ENCODE data around the gene KLHL11. TPM values are rescaled to one million over a fixed set of nuclear protein-coding genes. Genes with fewer than 3 reads are reported as not detected.

Gene KLHL11
- 7.6 and 9.3 TPM in 2 replicates for polyA plus RNA-seq (2011; rRNA removed)
- 28.0 and 39.1 TPM in 2 replicates for polyA minus RNA-seq (2011; rRNA and poly(A)+ RNA removed)

GRCh38 chr17:41864836-41865595, at the start of gene KLHL11:
TSS of gene KLHL11 (minus strand) at chr17:41865423. CDS start at chr17:41865370, 53 bp downstream.
- POLR2A ChIA-PET, result interaction anchor here (0.6 to 2.5 kb wide), 12 partner anchors 12 to 177 kb away, joined by 3 to 12 read pairs (median 4); partner anchors contain the start of genes ACLY, HAP1, ODAD4 and P3H4
- no peak for TF ChIP-seq CTCF (IDR thresholded peaks at IDR 0.05; ENCODE audit: low read depth, low read length)
- no peaks in the 10 kb centered on the region for H3K27me3 ChIP-seq (ENCODE audit: control insufficient read depth, insufficient read depth, low read length)
- H3K4me3 ChIP-seq (ENCODE audit: low read depth, low read length), result peak within 1 kb of the TSS; percentile 94
- peak; percentile 45 for DNase-seq (ENCODE audit: low read depth, low spot score)
- CTCF ChIA-PET, result interaction anchor here (0.6 to 1.3 kb wide), 3 partner anchors 37 to 169 kb away, joined by 3 to 5 read pairs (median 3); partner anchors contain the start of gene JUP
- no peaks in the 10 kb centered on the region; the same call in 1 of the 2 replicates for H3K9me3 ChIP-seq (ENCODE audit: control insufficient read depth, insufficient read depth, low read length)
- peak within 1 kb of the TSS; percentile 75 for H3K27ac ChIP-seq (ENCODE audit: low read depth, low read length)

- Histone ChIP-seq H3K27me3 (ENCODE audit: control insufficient read depth, insufficient read depth, low read length) (no peaks in the 10 kb centered on the region), H3K9me3 (ENCODE audit: control insufficient read depth, insufficient read depth, low read length) (no peaks in the 10 kb centered on the region; the same call in 1 of the 2 replicates), H3K27ac (ENCODE audit: low read depth, low read length) (peak overlapping the region; percentile 21), H3K4me3 (ENCODE audit: low read depth, low read length) (no peak overlapping the region)
- TF ChIP-seq CTCF (IDR thresholded peaks at IDR 0.05; ENCODE audit: low read depth, low read length), result no peak
- CTCF ChIA-PET, result interaction anchor here (1.3 kb wide), 1 partner anchor 219 kb away, joined by 3 read pairs; no protein-coding TSS in a partner anchor
- POLR2A ChIA-PET, result no interaction called here
- no peak for DNase-seq (ENCODE audit: low read depth, low spot score)
These were observed 49.8 kb upstream of the KLHL11 start for GRCh38 chr17:41915020-41915419.

- ChIA-PET CTCF (interaction anchor here (1.3 kb wide), 1 partner anchor 218 kb away, joined by 3 read pairs; no protein-coding TSS in a partner anchor), POLR2A (no interaction called here)
- Histone ChIP-seq H3K9me3 (ENCODE audit: control insufficient read depth, insufficient read depth, low read length) (no peaks in the 10 kb centered on the region; the same call in 1 of the 2 replicates), H3K27ac (ENCODE audit: low read depth, low read length) (peak overlapping the region; percentile 11), H3K27me3 (ENCODE audit: control insufficient read depth, insufficient read depth, low read length) (no peaks in the 10 kb centered on the region), H3K4me3 (ENCODE audit: low read depth, low read length) (no peak overlapping the region)
- TF ChIP-seq CTCF (IDR thresholded peaks at IDR 0.05; ENCODE audit: low read depth, low read length), result no peak
- DNase-seq (ENCODE audit: low read depth, low spot score), result no peak
These were observed 49.1 kb upstream of the KLHL11 start for GRCh38 chr17:41914358-41914766.

- DNase-seq (ENCODE audit: low read depth, low spot score), result no peak
- H3K27ac ChIP-seq (ENCODE audit: low read depth, low read length), result peak overlapping the region; percentile 31
- no peak overlapping the region for H3K4me3 ChIP-seq (ENCODE audit: low read depth, low read length)
- POLR2A ChIA-PET, result no interaction called here
- H3K27me3 ChIP-seq (ENCODE audit: control insufficient read depth, insufficient read depth, low read length), result no peaks in the 10 kb centered on the region
- CTCF ChIA-PET, result interaction anchor here (1.3 kb wide), 1 partner anchor 218 kb away, joined by 3 read pairs; no protein-coding TSS in a partner anchor
- H3K9me3 ChIP-seq (ENCODE audit: control insufficient read depth, insufficient read depth, low read length), result no peaks in the 10 kb centered on the region; the same call in 1 of the 2 replicates
- no peak for TF ChIP-seq CTCF (IDR thresholded peaks at IDR 0.05; ENCODE audit: low read depth, low read length)
These were observed 48.6 kb upstream of the KLHL11 start for GRCh38 chr17:41913798-41914197.

GRCh38 chr17:41912925-41913324, 47.7 kb upstream of the KLHL11 start:
- TF ChIP-seq CTCF (IDR thresholded peaks at IDR 0.05; ENCODE audit: low read depth, low read length), result peak; percentile 29; the same call in 1 of the 2 replicates
- Histone ChIP-seq H3K4me3 (ENCODE audit: low read depth, low read length) (no peak overlapping the region), H3K27ac (ENCODE audit: low read depth, low read length) (no peak overlapping the region), H3K9me3 (ENCODE audit: control insufficient read depth, insufficient read depth, low read length) (no peaks in the 10 kb centered on the region), H3K27me3 (ENCODE audit: control insufficient read depth, insufficient read depth, low read length) (no peaks in the 10 kb centered on the region)
- ChIA-PET POLR2A (no interaction called here), CTCF (interaction anchor here (0.6 to 0.8 kb wide), 2 partner anchors 51 to 154 kb away, joined by 3 read pairs; no protein-coding TSS in a partner anchor)
- no peak for DNase-seq (ENCODE audit: low read depth, low spot score)

Measured in AG04450 (cell line).